ENCODE measurements around the gene PPM1M.
"Not testable (repeated sequence)": the region's sequence is repeated elsewhere in the genome, so short reads cannot be mapped to it uniquely, and the experiment has no call there.

Gene PPM1M

GRCh38 chr3:52246264-52246620 lies 683 bp downstream of the PPM1M start:
- DNase-seq (ENCODE audit: low read depth in 1 of 2, low spot score in 1 of 2): no peak

GRCh38 chr3:52246728-52247408 lies 1.3 kb downstream of the PPM1M start:
- DNase-seq (ENCODE audit: low read depth in 1 of 2, low spot score in 1 of 2): no peak

GRCh38 chr3:52247409-52248164 lies 2.0 kb downstream of the PPM1M start:
- DNase-seq (ENCODE audit: low read depth in 1 of 2, low spot score in 1 of 2): no peak

- no peak for DNase-seq (ENCODE audit: low read depth in 1 of 2, low spot score in 1 of 2)
These were observed 2.6 kb downstream of the PPM1M start for GRCh38 chr3:52248165-52248541.

- no peak for DNase-seq (ENCODE audit: low read depth in 1 of 2, low spot score in 1 of 2)
These were observed 3.4 kb downstream of the PPM1M start for GRCh38 chr3:52248816-52249547.

- DNase-seq (ENCODE audit: low read depth in 1 of 2, low spot score in 1 of 2): no peak
These were observed 4.1 kb downstream of the PPM1M start for GRCh38 chr3:52249683-52250082.

- no peak for DNase-seq (ENCODE audit: low read depth in 1 of 2, low spot score in 1 of 2)
These were observed 4.6 kb downstream of the PPM1M start for GRCh38 chr3:52250122-52250521.

- peak; percentile 53 to 65 for DNase-seq (ENCODE audit: low read depth in 1 of 2, low spot score in 1 of 2)
These were observed 8.1 kb downstream of the PPM1M start for GRCh38 chr3:52253314-52254304.

GRCh38 chr3:52254608-52255007 lies 9.0 kb downstream of the PPM1M start:
- no peak for DNase-seq (ENCODE audit: low read depth in 1 of 2, low spot score in 1 of 2)

- no peak for DNase-seq (ENCODE audit: low read depth in 1 of 2, low spot score in 1 of 2)
These were observed 10.6 kb downstream of the PPM1M start for GRCh38 chr3:52256159-52256558.

- DNase-seq (ENCODE audit: low read depth in 1 of 2, low spot score in 1 of 2): no peak
These were observed 11.1 kb downstream of the PPM1M start for GRCh38 chr3:52256622-52257021.

- no peak for DNase-seq (ENCODE audit: low read depth in 1 of 2, low spot score in 1 of 2)
These were observed 12.4 kb downstream of the PPM1M start for GRCh38 chr3:52257911-52258310.

GRCh38 chr3:52259035-52259434 lies 13.5 kb downstream of the PPM1M start:
- DNase-seq (ENCODE audit: low read depth in 1 of 2, low spot score in 1 of 2): no peak

- no peak for DNase-seq (ENCODE audit: low read depth in 1 of 2, low spot score in 1 of 2)
These were observed 13.9 kb downstream of the PPM1M start for GRCh38 chr3:52259448-52259847.

- no peak for DNase-seq (ENCODE audit: low read depth in 1 of 2, low spot score in 1 of 2)
These were observed 16.9 kb downstream of the PPM1M start for GRCh38 chr3:52262447-52262846.

- DNase-seq (ENCODE audit: low read depth in 1 of 2, low spot score in 1 of 2): no peak
These were observed 19.8 kb downstream of the PPM1M start for GRCh38 chr3:52265387-52265786.

- DNase-seq (ENCODE audit: low read depth in 1 of 2, low spot score in 1 of 2): peak in 1 of 2 donors; percentile 34
These were observed 22.5 kb downstream of the PPM1M start for GRCh38 chr3:52268036-52268435.

- no peak for DNase-seq (ENCODE audit: low read depth in 1 of 2, low spot score in 1 of 2)
These were observed 24.2 kb downstream of the PPM1M start for GRCh38 chr3:52269776-52270175.

GRCh38 chr3:52270252-52270754 lies 24.7 kb downstream of the PPM1M start:
- DNase-seq (ENCODE audit: low read depth in 1 of 2, low spot score in 1 of 2): no peak

- DNase-seq (ENCODE audit: low read depth in 1 of 2, low spot score in 1 of 2): not testable (repeated sequence)
These were observed 26.6 kb downstream of the PPM1M start for GRCh38 chr3:52272172-52272571.

- no peak for DNase-seq (ENCODE audit: low read depth in 1 of 2, low spot score in 1 of 2)
These were observed 27.3 kb downstream of the PPM1M start for GRCh38 chr3:52272831-52273230.

Data from stimulated activated CD4-positive, alpha-beta T cell treated with anti-CD3 and anti-CD28 coated beads, Interleukin-15, amount 100 ng/mL, for 1 hour (primary cell).